Astrocyte (in vitro differentiated cells and primary cell): ENCODE measurements around the gene KRT86. TPM values are rescaled to one million over a fixed set of nuclear protein-coding genes. Genes with fewer than 3 reads are reported as not detected.

Experiments used
- DNase-seq: peaks from one replicate; pipeline ENCODE4 v3.0.0-alpha.2; 2010; ENCODE audit warnings: low read depth
- FAIRE-seq: peaks from 2 replicates; lab custom pipeline; 2011; peaks lifted over from hg19 to GRCh38; lab: Jason Lieb, UNC
- H2AFZ ChIP-seq: 2 replicates; pipeline ENCODE4 v1.6.0; 2012; ENCODE audit warnings: low read depth, low read length, inconsistent platforms
- H3K27ac ChIP-seq: 2 replicates; pipeline ENCODE4 v1.5.1; 2011; ENCODE audit warnings: low read depth, low read length, inconsistent platforms
- H3K27me3 ChIP-seq: 2 replicates; pipeline ENCODE4 v1.6.0; 2011; ENCODE audit warnings: low read length, inconsistent platforms; ENCODE audit not compliant: insufficient read depth
- H3K36me3 ChIP-seq: 2 replicates; pipeline ENCODE4 v1.5.1; 2011; ENCODE audit warnings: low read length, inconsistent platforms; ENCODE audit not compliant: insufficient read depth
- H3K4me1 ChIP-seq: 2 replicates; pipeline ENCODE4 v1.5.1; 2011; ENCODE audit warnings: low read length, inconsistent platforms; ENCODE audit not compliant: insufficient read depth
- H3K4me2 ChIP-seq: 2 replicates; pipeline ENCODE4 v1.6.0; 2012; ENCODE audit warnings: low read length, inconsistent platforms
- H3K4me3 ChIP-seq: 2 replicates; pipeline ENCODE4 v1.5.1; 2011; ENCODE audit warnings: low read depth, mild to moderate bottlenecking, low read length, inconsistent platforms; ENCODE audit not compliant: insufficient read depth
- H3K79me2 ChIP-seq: 2 replicates; pipeline ENCODE4 v1.6.0; 2012; ENCODE audit warnings: mild to moderate bottlenecking, low read length, inconsistent platforms; ENCODE audit not compliant: insufficient read depth
- H3K9ac ChIP-seq: 2 replicates; pipeline ENCODE4 v1.6.0; 2012; ENCODE audit warnings: mild to moderate bottlenecking, low read length, inconsistent platforms
- H3K9me3 ChIP-seq: 2 replicates; pipeline ENCODE4 v1.5.1; 2012; ENCODE audit warnings: low read depth, mild to moderate bottlenecking, low read length, inconsistent platforms; ENCODE audit not compliant: insufficient read depth
- H4K20me1 ChIP-seq: 2 replicates; pipeline ENCODE4 v1.6.0; 2012; ENCODE audit warnings: low read length, inconsistent platforms; ENCODE audit not compliant: insufficient read depth
- H3K27ac Mint-ChIP-seq: one replicate; pipeline ENCODE4 v1.8.0; 2021; ENCODE audit warnings: mild to moderate bottlenecking, mixed read lengths; ENCODE audit not compliant: unreplicated experiment
- H3K27me3 Mint-ChIP-seq: one replicate; pipeline ENCODE4 v1.8.0; 2021; ENCODE audit warnings: low read depth, mixed read lengths; ENCODE audit not compliant: unreplicated experiment
- H3K36me3 Mint-ChIP-seq: one replicate; pipeline ENCODE4 v1.8.0; 2021; ENCODE audit warnings: low read depth, mixed read lengths; ENCODE audit not compliant: unreplicated experiment
- H3K4me1 Mint-ChIP-seq: one replicate; pipeline ENCODE4 v1.8.0; 2021; ENCODE audit warnings: low read depth, mixed read lengths; ENCODE audit not compliant: unreplicated experiment
- H3K4me3 Mint-ChIP-seq: one replicate; pipeline ENCODE4 v1.8.0; 2021; ENCODE audit warnings: mild to moderate bottlenecking, moderate library complexity, mixed read lengths; ENCODE audit not compliant: unreplicated experiment
- H3K9me3 Mint-ChIP-seq: one replicate; pipeline ENCODE4 v1.8.0; 2021; ENCODE audit warnings: mild to moderate bottlenecking, mixed read lengths; ENCODE audit not compliant: unreplicated experiment
- EZH2 ChIP-seq: IDR thresholded peaks from 2 replicates; pipeline ENCODE4 v1.6.1; 2012; ENCODE audit warnings: mild to moderate bottlenecking, low read length, inconsistent platforms; ENCODE audit not compliant: insufficient read depth
- total RNA-seq: library from RNA; stranded (reverse); gene quantifications from 2 replicates; pipeline ENCODE4 v1.2.1, GENCODE V29; 2021
- TF ChIP-seq, protein P1 (sequence below): IDR thresholded peaks from 2 replicates; pipeline ENCODE4 v1.5.1; 2011; ENCODE audit warnings: low read depth, mild to moderate bottlenecking, inconsistent platforms, low read length, moderate library complexity; ENCODE audit not compliant: insufficient read depth

The KRT86 gene
- total RNA-seq, 1 donor from 2014 or later = 0.43 TPM

GRCh38 chr12:52231305-52232202 lies 42.9 kb upstream of the KRT86 start:
- Histone ChIP-seq H3K9me3 (no peaks in the 10 kb centered on the region), H4K20me1 (no peaks in the 10 kb centered on the region), H3K9ac (peak overlapping the region; percentile 81), H2AFZ (no peak overlapping the region), H3K4me2 (peak overlapping the region; percentile 75), H3K36me3 (no peaks in the 10 kb centered on the region), H3K27ac (peak overlapping the region; percentile 96), H3K79me2 (peaks cover 4% of the 10 kb centered on the region), H3K4me3 (no peak overlapping the region), H3K4me1 (peaks cover 48% of the 10 kb centered on the region), H3K27me3 (no peaks in the 10 kb centered on the region)
- peak overlapping the region; percentile 60 for H3K4me3 Mint-ChIP-seq
- H3K27ac Mint-ChIP-seq = peak overlapping the region; percentile 100
- H3K36me3 Mint-ChIP-seq = peaks cover 9% of the 10 kb centered on the region
- peaks cover 25% of the 10 kb centered on the region for H3K27me3 Mint-ChIP-seq
- H3K9me3 Mint-ChIP-seq = peaks cover 2% of the 10 kb centered on the region
- peaks cover 53% of the 10 kb centered on the region for H3K4me1 Mint-ChIP-seq
- DNase-seq (no peak), FAIRE-seq (no peak)
- TF ChIP-seq, protein P1, sequence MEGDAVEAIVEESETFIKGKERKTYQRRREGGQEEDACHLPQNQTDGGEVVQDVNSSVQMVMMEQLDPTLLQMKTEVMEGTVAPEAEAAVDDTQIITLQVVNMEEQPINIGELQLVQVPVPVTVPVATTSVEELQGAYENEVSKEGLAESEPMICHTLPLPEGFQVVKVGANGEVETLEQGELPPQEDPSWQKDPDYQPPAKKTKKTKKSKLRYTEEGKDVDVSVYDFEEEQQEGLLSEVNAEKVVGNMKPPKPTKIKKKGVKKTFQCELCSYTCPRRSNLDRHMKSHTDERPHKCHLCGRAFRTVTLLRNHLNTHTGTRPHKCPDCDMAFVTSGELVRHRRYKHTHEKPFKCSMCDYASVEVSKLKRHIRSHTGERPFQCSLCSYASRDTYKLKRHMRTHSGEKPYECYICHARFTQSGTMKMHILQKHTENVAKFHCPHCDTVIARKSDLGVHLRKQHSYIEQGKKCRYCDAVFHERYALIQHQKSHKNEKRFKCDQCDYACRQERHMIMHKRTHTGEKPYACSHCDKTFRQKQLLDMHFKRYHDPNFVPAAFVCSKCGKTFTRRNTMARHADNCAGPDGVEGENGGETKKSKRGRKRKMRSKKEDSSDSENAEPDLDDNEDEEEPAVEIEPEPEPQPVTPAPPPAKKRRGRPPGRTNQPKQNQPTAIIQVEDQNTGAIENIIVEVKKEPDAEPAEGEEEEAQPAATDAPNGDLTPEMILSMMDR = no peak
- TF ChIP-seq EZH2 = no peak

- DNase-seq (no peak), FAIRE-seq (no peak)
- Mint-ChIP-seq H3K27ac (peak overlapping the region; percentile 77), H3K36me3 (peaks cover 15% of the 10 kb centered on the region), H3K4me1 (peaks cover 53% of the 10 kb centered on the region), H3K9me3 (peaks cover 2% of the 10 kb centered on the region), H3K4me3 (peak overlapping the region; percentile 60), H3K27me3 (peaks cover 32% of the 10 kb centered on the region)
- Histone ChIP-seq H3K36me3 (no peaks in the 10 kb centered on the region), H3K4me3 (no peak overlapping the region), H3K4me1 (peaks cover 48% of the 10 kb centered on the region), H3K9me3 (no peaks in the 10 kb centered on the region), H2AFZ (peak overlapping the region; percentile 1), H3K27me3 (no peaks in the 10 kb centered on the region), H4K20me1 (no peaks in the 10 kb centered on the region), H3K79me2 (peaks cover 4% of the 10 kb centered on the region), H3K4me2 (peak overlapping the region; percentile 75), H3K27ac (peak overlapping the region; percentile 96), H3K9ac (peak overlapping the region; percentile 81)
- TF ChIP-seq EZH2 = no peak
- TF ChIP-seq, protein P1 = no peak
Measured at GRCh38 chr12:52232203-52232673, 42.2 kb upstream of the KRT86 start.
